H1 (cell line): ENCODE measurements around the gene BLVRA. TPM values are rescaled to one million over a fixed set of nuclear protein-coding genes. Genes with fewer than 3 reads are reported as not detected.

Experiments
- CTCF ChIA-PET: fragments of 300-600 bp; sonication (Branson Sonifier 250); formaldehyde crosslinking; loops from one replicate; lab custom pipeline; 2021; ENCODE audit not compliant: partially characterized antibody; lab: Charles Lee
- POLR2A ChIA-PET: fragments of 300-600 bp; sonication (Branson Sonifier 250); formaldehyde crosslinking; loops from one replicate; lab custom pipeline; 2021; ENCODE audit warnings: inconsistent platforms; ENCODE audit not compliant: partially characterized antibody; lab: Charles Lee
- DNase-seq, 2 experiments: peaks; one replicate each; pipeline versions ENCODE4 v3.0.0 to v3.0.0-alpha.2; 2010 to 2022; ENCODE audit warnings: low spot score in 2 of 2, low read depth in 1 of 2, mixed read lengths in 1 of 2
- FAIRE-seq: peaks from 2 replicates; lab custom pipeline; 2011; peaks lifted over from hg19 to GRCh38; lab: Jason Lieb, UNC
- H2AFZ ChIP-seq: 2 replicates; pipeline ENCODE4 v1.8.1; 2012; ENCODE audit warnings: low read length, inconsistent platforms
- H2AK5ac ChIP-seq: 2 replicates; pipeline ENCODE4 v1.6.1; 2013; ENCODE audit warnings: low read depth, low read length
- H2BK120ac ChIP-seq: replicated peaks from 2 replicates; pipeline ENCODE3; 2013; ENCODE audit warnings: low read depth, low read length, inconsistent platforms
- H2BK12ac ChIP-seq: 2 replicates; pipeline ENCODE4 v1.6.1; 2013; ENCODE audit warnings: low read depth, low read length
- H2BK15ac ChIP-seq: 2 replicates; pipeline ENCODE4 v1.6.1; 2013; ENCODE audit warnings: low read length
- H2BK20ac ChIP-seq: 2 replicates; pipeline ENCODE4 v1.6.1; 2013; ENCODE audit warnings: low read length
- H2BK5ac ChIP-seq: 2 replicates; pipeline ENCODE4 v1.6.1; 2013; ENCODE audit warnings: low read depth, low read length
- H3K14ac ChIP-seq: 2 replicates; pipeline ENCODE4 v1.6.1; 2013; ENCODE audit warnings: inconsistent platforms; ENCODE audit not compliant: insufficient read length
- H3K18ac ChIP-seq: 2 replicates; pipeline ENCODE4 v1.6.1; 2013; ENCODE audit warnings: low read length; ENCODE audit errors: extremely low read depth
- H3K23ac ChIP-seq: 2 replicates; pipeline ENCODE4 v1.6.1; 2013; ENCODE audit warnings: inconsistent platforms; ENCODE audit not compliant: insufficient read length
- H3K23me2 ChIP-seq: 2 replicates; pipeline ENCODE4 v1.6.1; 2013; ENCODE audit warnings: low read depth, low read length
- H3K27ac ChIP-seq: 2 replicates; pipeline ENCODE4 v1.6.1; 2011; ENCODE audit warnings: low read depth, low read length, inconsistent platforms
- H3K27me3 ChIP-seq, 4 experiments: replicated peaks in 1 of 4; 1 replicate in 1 of 4; 2 replicates in 3 of 4; pipeline versions ENCODE4 v1.6.1 to v1.8.1; 2011 to 2013; ENCODE audit warnings: low read length in 3 of 4, mild to moderate bottlenecking in 3 of 4, inconsistent platforms in 2 of 4, mixed read lengths in 2 of 4, moderate library complexity in 1 of 4; ENCODE audit not compliant: control insufficient read depth in 3 of 4, insufficient read depth in 3 of 4; ENCODE audit errors: extremely low read depth in 1 of 4
- H3K36me3 ChIP-seq, 4 experiments: 2 replicates each; pipeline versions ENCODE4 v1.6.1 to v1.8.1; 2011 to 2013; ENCODE audit warnings: mild to moderate bottlenecking in 4 of 4, low read length in 3 of 4, moderate library complexity in 2 of 4, control low read depth in 1 of 4, inconsistent platforms in 1 of 4; ENCODE audit not compliant: insufficient read depth in 4 of 4, control insufficient read depth in 2 of 4
- H3K4ac ChIP-seq: replicated peaks from 2 replicates; pipeline ENCODE3; 2013; ENCODE audit warnings: low read length, low read depth, mixed read lengths, inconsistent platforms; ENCODE audit not compliant: insufficient read length
- H3K4me1 ChIP-seq, 4 experiments: replicated peaks in 1 of 4; 1 replicate in 1 of 4; 2 replicates in 3 of 4; pipeline versions ENCODE4 v1.6.1 to v1.8.1; 2011 to 2013; ENCODE audit warnings: low read length in 3 of 4, inconsistent platforms in 2 of 4, mixed read lengths in 1 of 4; ENCODE audit not compliant: insufficient read depth in 4 of 4, control insufficient read depth in 3 of 4
- H3K4me2 ChIP-seq, 2 experiments: 2 replicates each; pipeline versions ENCODE4 v1.6.1 to v1.8.1; 2011 to 2013; ENCODE audit warnings: low read depth in 2 of 2, low read length in 2 of 2, control low read depth in 1 of 2, inconsistent platforms in 1 of 2, mild to moderate bottlenecking in 1 of 2; ENCODE audit not compliant: insufficient read depth in 1 of 2
- H3K4me3 ChIP-seq, 4 experiments: fragments of 200-600, 300-600 bp in 1 of 4; sonication (generic), shearing (Covaris generic), sonication (Bioruptor Twin) in 1 of 4; 2 replicates each; pipeline versions ENCODE4 v1.5.1 to v1.8.1; 2011 to 2016; ENCODE audit warnings: low read length in 4 of 4, low read depth in 3 of 4, control low read depth in 2 of 4, inconsistent platforms in 2 of 4, mild to moderate bottlenecking in 2 of 4, mixed read lengths in 1 of 4, moderate library complexity in 1 of 4; ENCODE audit not compliant: insufficient read depth in 2 of 4; ENCODE audit errors: extremely low read depth in 1 of 4
- H3K56ac ChIP-seq: replicated peaks from 2 replicates; pipeline ENCODE3; 2013; ENCODE audit warnings: low read depth, mild to moderate bottlenecking, mixed read lengths, low read length, inconsistent platforms; ENCODE audit not compliant: insufficient read length
- H3K79me1 ChIP-seq: 2 replicates; pipeline ENCODE4 v1.6.1; 2013; ENCODE audit warnings: low read depth, low read length, control low read depth
- H3K79me2 ChIP-seq, 2 experiments: 2 replicates each; pipeline versions ENCODE4 v1.6.1 to v1.8.1; 2012 to 2013; ENCODE audit warnings: low read length in 2 of 2, mild to moderate bottlenecking in 2 of 2, inconsistent platforms in 1 of 2; ENCODE audit not compliant: insufficient read depth in 2 of 2, control insufficient read depth in 1 of 2
- H3K9ac ChIP-seq, 4 experiments: replicated peaks in 1 of 4; 1 replicate in 1 of 4; 2 replicates in 3 of 4; pipeline versions ENCODE4 v1.6.1 to v1.8.1; 2011 to 2013; ENCODE audit warnings: low read depth in 3 of 4, low read length in 3 of 4, control low read depth in 2 of 4, mild to moderate bottlenecking in 2 of 4, moderate library complexity in 2 of 4, inconsistent platforms in 1 of 4; ENCODE audit errors: extremely low read depth in 1 of 4
- H3K9me3 ChIP-seq, 2 experiments: 2 replicates each; pipeline versions ENCODE4 v1.6.1 to v1.8.1; 2012 to 2013; ENCODE audit warnings: mild to moderate bottlenecking in 2 of 2, moderate library complexity in 2 of 2, control low read depth in 1 of 2, inconsistent platforms in 1 of 2, low read depth in 1 of 2, low read length in 1 of 2, mixed read lengths in 1 of 2; ENCODE audit not compliant: insufficient read depth in 2 of 2
- H4K20me1 ChIP-seq, 2 experiments: replicated peaks in 1 of 2; 2 replicates each; pipeline versions ENCODE3 to v1.8.1; 2011 to 2013; ENCODE audit warnings: inconsistent platforms in 2 of 2, low read length in 2 of 2, mild to moderate bottlenecking in 1 of 2; ENCODE audit not compliant: insufficient read depth in 2 of 2, control insufficient read depth in 1 of 2
- H4K5ac ChIP-seq: 2 replicates; pipeline ENCODE4 v1.6.1; 2013; ENCODE audit warnings: low read length, low read depth, mixed read lengths, inconsistent platforms; ENCODE audit not compliant: insufficient read length
- H4K8ac ChIP-seq: 2 replicates; pipeline ENCODE4 v1.8.0; 2013; ENCODE audit warnings: mild to moderate bottlenecking, moderate library complexity, low read length, inconsistent platforms; ENCODE audit not compliant: insufficient read depth; ENCODE audit errors: extremely low read depth
- H4K91ac ChIP-seq: replicated peaks from 2 replicates; pipeline ENCODE3; 2013; ENCODE audit warnings: low read length, mixed read lengths, inconsistent platforms; ENCODE audit not compliant: insufficient read length
- CTBP2 ChIP-seq: IDR thresholded peaks from 2 replicates; pipeline ENCODE4 v1.7.0; 2011; ENCODE audit warnings: borderline replicate concordance, mild to moderate bottlenecking, moderate library complexity, mixed read lengths, low read length; ENCODE audit not compliant: insufficient read depth, insufficient read length
- EP300 ChIP-seq, 2 experiments: IDR thresholded peaks; 1 replicate in 1 of 2; 2 replicates in 1 of 2; pipeline ENCODE4 v1.6.1; 2011 to 2012; ENCODE audit warnings: low read depth in 2 of 2, low read length in 2 of 2, mild to moderate bottlenecking in 2 of 2, borderline replicate concordance in 1 of 2, inconsistent platforms in 1 of 2, moderate library complexity in 1 of 2
- JUN ChIP-seq: IDR thresholded peaks from 2 replicates; pipeline ENCODE4 v1.6.1; 2011; ENCODE audit warnings: low read depth, mild to moderate bottlenecking, improper control_type of control experiment, low read length
- WGBS, 2 experiments: shearing (Covaris generic) in 1 of 2; methylation state at CpG; one replicate each; pipeline versions ENCODE4 v1.1.6 to v1.1.7; 2013 to 2015; ENCODE audit warnings: low lambda C conversion rate in 2 of 2, mixed read lengths in 2 of 2, inconsistent platforms in 1 of 2, low coverage in 1 of 2, missing lambda C conversion rate in 1 of 2; ENCODE audit not compliant: insufficient replicate concordance in 2 of 2, insufficient coverage in 1 of 2, insufficient read length in 1 of 2; ENCODE audit errors: extremely low coverage in 1 of 2, missing lambda C conversion rate in 1 of 2; 5-methylcytosine and 5-hydroxymethylcytosine counted together
- polyA plus RNA-seq, 7 experiments: library from polyadenylated mRNA; depleted of rRNA in 3 of 7; stranded (reverse) in 5 of 7; unstranded in 2 of 7; fragments of >200 nt in 5 of 7; fragments of 200-250 nt in 2 of 7; gene quantifications; 1 replicate in 5 of 7; 2 replicates in 1 of 7; 4 replicates in 1 of 7; pipeline versions ENCODE4 v1.2.1 to v1.2.3, GENCODE V29; 2011 to 2013; ENCODE audit warnings: missing spikeins in 2 of 7, mixed read lengths in 2 of 7
- total RNA-seq: library from RNA; stranded (reverse); fragmentation: NEBNext Ultra II Directional; extraction: Animal tissue kit (Norgen Biotek cat#: 25700); gene quantifications from 2 replicates; pipeline ENCODE4 v1.2.1, GENCODE V29; 2021

The BLVRA gene
- total and polyA plus RNA-seq, 2 of the 8 experiments (the other 6 are each of a cell fraction or from before 2014, with no cell fraction given): 16.1 to 37.1 TPM

- FAIRE-seq (no peak), DNase-seq (no peak)
- no peak overlapping the region for H3K56ac ChIP-seq
- no peak overlapping the region for H2BK15ac ChIP-seq
- no peak for TF ChIP-seq JUN
- TF ChIP-seq EP300 (IDR thresholded peaks at IDR 0.05; ENCODE audit: borderline replicate concordance in 1 of 2, low read depth in 2 of 2, low read length in 2 of 2): no peak
- TF ChIP-seq CTBP2: no peak
- H3K23me2 ChIP-seq: no peaks in the 10 kb centered on the region; the same call in 1 of the 2 replicates
- H3K4me3 ChIP-seq: no peak overlapping the region
- H4K5ac ChIP-seq: no peak overlapping the region
- 98% methylated on average over 4 of the region's 4 CpGs; no CpG with 5 or more reads in 1 of the 2 experiments for WGBS, 2 experiments
- peaks cover 0 to 5% (median 2%) of the 10 kb centered on the region in 4 experiments; a peak in 4 of 7 replicates for H3K4me1 ChIP-seq
- no peaks in the 10 kb centered on the region for H4K20me1 ChIP-seq
- H3K4ac ChIP-seq: no peak overlapping the region
- H2BK20ac ChIP-seq: no peak overlapping the region
- no peaks in the 10 kb centered on the region for H3K79me2 ChIP-seq
- no peak overlapping the region for H2BK120ac ChIP-seq
- peaks cover 0 to 3% (median 0%) of the 10 kb centered on the region in 4 experiments; a peak in 2 of 8 replicates for H3K36me3 ChIP-seq
- no peak overlapping the region for H2BK5ac ChIP-seq
- CTCF ChIA-PET: interaction anchor here (0.6 to 1.3 kb wide), 5 partner anchors 14 to 629 kb away, joined by 3 to 4 read pairs (median 3); no protein-coding TSS in a partner anchor
- H3K79me1 ChIP-seq: no peaks in the 10 kb centered on the region
- no peak overlapping the region for H3K9ac ChIP-seq
- H2AFZ ChIP-seq: no peak overlapping the region
- POLR2A ChIA-PET: interaction anchor here (0.7 to 1.2 kb wide), 2 partner anchors 11 to 116 kb away, joined by 3 read pairs; no protein-coding TSS in a partner anchor
- H2BK12ac ChIP-seq: no peak overlapping the region
- no peak overlapping the region for H3K14ac ChIP-seq
- H3K27me3 ChIP-seq: no peaks in the 10 kb centered on the region
- H3K23ac ChIP-seq: no peak overlapping the region
- no peak overlapping the region for H3K27ac ChIP-seq
- no peak overlapping the region for H3K18ac ChIP-seq
- no peak overlapping the region for H4K91ac ChIP-seq
- no peak overlapping the region for H3K4me2 ChIP-seq
- H3K9me3 ChIP-seq: no peaks in the 10 kb centered on the region
- H4K8ac ChIP-seq: no peak overlapping the region
- H2AK5ac ChIP-seq: no peak overlapping the region
These were observed 10.4 kb downstream of the BLVRA start for GRCh38 chr7:43768887-43769272.
